Endothelial cell of umbilical vein (primary cell): ENCODE measurements around the gene MYO9B. TPM values are rescaled to one million over a fixed set of nuclear protein-coding genes. Genes with fewer than 3 reads are reported as not detected.

Source experiments
- BruUV-seq: library from RNA; stranded (reverse); fragments of 400-500 nt; replicated peaks from 2 replicates; lab custom pipeline; 2021; lab: Mats Ljungman, UMichigan
- CTCF ChIA-PET: fragments of 300-600, 350-600 bp; sonication (Branson Sonifier 250); formaldehyde crosslinking; loops from one replicate; lab custom pipeline; 2021; ENCODE audit warnings: antibody characterized with exemption, inconsistent platforms; lab: Charles Lee
- POLR2A ChIA-PET: fragments of 300-600, 350-600 bp; sonication (Branson Sonifier 250); formaldehyde crosslinking; loops from one replicate; lab custom pipeline; 2021; ENCODE audit warnings: antibody characterized with exemption, inconsistent platforms; lab: Charles Lee
- DNase-seq: peaks from one replicate; pipeline ENCODE4 v3.0.0-alpha.2; 2011; ENCODE audit warnings: low read depth, low spot score
- FAIRE-seq: peaks from 2 replicates; lab custom pipeline; 2011; peaks lifted over from hg19 to GRCh38; lab: Jason Lieb, UNC
- H2AFZ ChIP-seq: 2 replicates; pipeline ENCODE4 v1.6.0; 2012; ENCODE audit warnings: low read depth, low read length, control low read depth, inconsistent platforms
- H3K27ac ChIP-seq: 2 replicates; pipeline ENCODE4 v1.5.1; 2011; ENCODE audit warnings: low read depth, mild to moderate bottlenecking, control low read depth, low read length, moderate library complexity; ENCODE audit not compliant: insufficient read depth
- H3K27me3 ChIP-seq, 2 experiments: 2 replicates each; pipeline versions ENCODE4 v1.6.0 to v1.6.1; 2011; ENCODE audit warnings: low read length in 2 of 2, mixed read lengths in 1 of 2; ENCODE audit not compliant: control insufficient read depth in 2 of 2, insufficient read depth in 2 of 2
- H3K36me3 ChIP-seq, 2 experiments: 2 replicates in 1 of 2; 3 replicates in 1 of 2; pipeline ENCODE4 v1.5.1; 2011; ENCODE audit warnings: low read length in 2 of 2, mild to moderate bottlenecking in 1 of 2, moderate library complexity in 1 of 2; ENCODE audit not compliant: control insufficient read depth in 2 of 2, insufficient read depth in 2 of 2; ENCODE audit errors: extremely low read depth in 1 of 2
- H3K4me1 ChIP-seq: 3 replicates; pipeline ENCODE4 v1.5.1; 2011; ENCODE audit warnings: mild to moderate bottlenecking, low read length; ENCODE audit not compliant: control insufficient read depth, insufficient read depth; ENCODE audit errors: extremely low read depth
- H3K4me2 ChIP-seq: 2 replicates; pipeline ENCODE4 v1.6.1; 2011; ENCODE audit warnings: low read length, control low read depth, mixed read lengths; ENCODE audit not compliant: insufficient read depth
- H3K4me3 ChIP-seq, 3 experiments: fragments of 200-600 bp in 1 of 3; sonication (generic), shearing (Covaris generic) in 1 of 3; replicated peaks in 1 of 3; 2 replicates each; pipeline ENCODE4 v1.5.1; 2011 to 2016; ENCODE audit warnings: control low read depth in 3 of 3, low read length in 3 of 3, mild to moderate bottlenecking in 2 of 3, inconsistent platforms in 1 of 3, low read depth in 1 of 3, moderate library complexity in 1 of 3; ENCODE audit not compliant: insufficient read depth in 1 of 3
- H3K79me2 ChIP-seq: 2 replicates; pipeline ENCODE4 v1.6.0; 2012; ENCODE audit warnings: low read length, inconsistent platforms; ENCODE audit not compliant: control insufficient read depth, insufficient read depth
- H3K9ac ChIP-seq: replicated peaks from 2 replicates; pipeline ENCODE3; 2011; ENCODE audit warnings: low read length, control low read depth; ENCODE audit not compliant: insufficient read depth; ENCODE audit errors: extremely low read depth
- H3K9me1 ChIP-seq: replicated peaks from 3 replicates; pipeline ENCODE4 v1.6.0; 2011; ENCODE audit warnings: mild to moderate bottlenecking, low read length; ENCODE audit not compliant: control insufficient read depth, insufficient read depth; ENCODE audit errors: extremely low read depth
- H3K9me3 ChIP-seq: replicated peaks from 2 replicates; pipeline ENCODE4 v1.5.1; 2012; ENCODE audit warnings: low read length, inconsistent platforms; ENCODE audit not compliant: control insufficient read depth, insufficient read depth
- H4K20me1 ChIP-seq: replicated peaks from 2 replicates; pipeline ENCODE3; 2011; ENCODE audit warnings: mild to moderate bottlenecking, low read length; ENCODE audit not compliant: control insufficient read depth, insufficient read depth; ENCODE audit errors: extremely low read depth
- EZH2 ChIP-seq: IDR thresholded peaks from 2 replicates; pipeline ENCODE4 v1.6.1; 2012; ENCODE audit warnings: borderline replicate concordance, low read depth, mild to moderate bottlenecking, moderate library complexity, low read length, inconsistent platforms; ENCODE audit not compliant: severe bottlenecking
- FOS ChIP-seq: IDR thresholded peaks from 2 replicates; pipeline ENCODE4 v1.6.1; 2011; ENCODE audit warnings: mild to moderate bottlenecking, low read length, moderate library complexity, borderline replicate concordance; ENCODE audit not compliant: insufficient read depth
- GATA2 ChIP-seq: IDR thresholded peaks from 2 replicates; pipeline ENCODE4 v1.7.0; 2011; ENCODE audit warnings: low read depth, mild to moderate bottlenecking, moderate library complexity, mixed read lengths, low read length; ENCODE audit not compliant: insufficient read length, insufficient read depth
- JUN ChIP-seq: IDR thresholded peaks from 2 replicates; pipeline ENCODE4 v1.6.1; 2011; ENCODE audit warnings: borderline replicate concordance, low read depth; ENCODE audit not compliant: insufficient read length, insufficient read depth
- MAX ChIP-seq: IDR thresholded peaks from 2 replicates; pipeline ENCODE4 v1.6.1; 2011; ENCODE audit not compliant: insufficient read depth, insufficient read length
- MYC ChIP-seq: IDR thresholded peaks from one replicate; pipeline ENCODE4 v1.6.1; 2011; ENCODE audit warnings: mild to moderate bottlenecking, low read depth, low read length
- POLR2A ChIP-seq: IDR thresholded peaks from 2 replicates; pipeline ENCODE4 v1.6.1; 2012; ENCODE audit warnings: low read depth, mild to moderate bottlenecking, control low read depth, low read length
- POLR2AphosphoS5 ChIP-seq: IDR thresholded peaks from 2 replicates; pipeline ENCODE4 v1.6.1; 2012; ENCODE audit warnings: low read depth, mild to moderate bottlenecking, control low read depth, low read length, moderate library complexity; ENCODE audit not compliant: insufficient read depth
- dilution Hi-C: fragments of 300-500 bp; cut with MboI; formaldehyde crosslinking; loops from one replicate; pipeline ENCODE4 v1.15.0; 2019; ENCODE audit warnings: low sequenced_read_pairs; ENCODE audit not compliant: extremely low pct_ligation_motif_present
- intact Hi-C: fragments of 100-400 bp; cut with micrococcal nuclease; formaldehyde crosslinking; loops from one replicate; pipeline ENCODE4 v1.10.0; 2022
- polyA plus RNA-seq, 4 experiments: library from polyadenylated mRNA; depleted of rRNA in 3 of 4; stranded (reverse) in 3 of 4; unstranded in 1 of 4; fragments of >200 nt; gene quantifications; 2 replicates each; pipeline versions ENCODE4 v1.2.1 to v1.2.3, GENCODE V29; 2011 to 2012; ENCODE audit warnings: missing spikeins in 1 of 4
- total RNA-seq: library from RNA; stranded (reverse); gene quantifications from 2 replicates; pipeline ENCODE4 v1.2.3, GENCODE V29; 2021
- TF ChIP-seq, protein P1 (sequence below), 2 donors: IDR thresholded peaks; 1 replicate in 1 of 2; 2 replicates in 1 of 2; pipeline ENCODE4 v1.5.1; 2011; ENCODE audit warnings: low read length in 2 of 2, mild to moderate bottlenecking in 2 of 2, moderate library complexity in 2 of 2, control low read depth in 1 of 2, inconsistent platforms in 1 of 2, low read depth in 1 of 2; ENCODE audit not compliant: insufficient read depth in 1 of 2; ENCODE audit errors: extremely low read depth in 1 of 2

The MYO9B gene
- total and polyA plus RNA-seq, 2 donors (not counting 3 experiments of a cell fraction or from before 2014, with no cell fraction given): 64.4 to 119 TPM

DNA sequence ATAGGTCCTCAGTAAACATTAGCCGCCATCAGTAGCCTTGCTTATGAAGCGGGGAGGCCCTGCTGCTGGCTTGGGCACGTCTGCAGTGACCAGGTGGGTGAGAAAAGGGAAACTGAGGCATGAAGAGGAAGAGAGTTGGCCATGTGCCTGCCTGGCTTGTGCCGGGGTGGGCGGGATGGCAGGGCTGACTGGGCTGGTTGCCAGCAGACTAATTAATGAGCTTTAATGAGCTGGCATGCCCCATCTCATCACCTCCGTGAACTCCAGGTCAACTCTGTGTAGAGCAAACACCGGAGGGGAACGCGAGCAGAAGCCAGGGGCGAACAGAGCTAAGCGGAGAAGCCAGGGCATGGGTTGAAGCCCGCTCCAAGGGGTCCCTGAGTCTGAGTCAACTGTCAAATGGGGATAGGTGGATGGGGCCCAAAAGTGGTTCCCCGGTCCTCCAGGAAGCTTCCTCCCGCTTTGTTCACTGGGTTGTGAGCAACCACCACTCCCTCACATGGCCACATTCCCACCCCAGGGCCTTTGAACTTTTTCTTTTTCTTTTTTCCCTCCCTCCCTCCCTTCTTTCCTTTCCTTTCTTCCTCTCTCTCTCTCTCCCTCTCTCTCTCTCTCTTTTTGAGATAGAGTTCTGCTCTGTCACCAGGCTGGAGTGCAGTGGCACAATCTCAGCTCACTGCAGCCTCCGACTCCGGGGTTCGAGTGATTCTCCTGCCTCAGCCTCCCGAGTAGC, 161.4 kb downstream of the MYO9B start:
- FAIRE-seq (no peak), DNase-seq (no peak)
- Histone ChIP-seq H3K79me2 (peaks cover 18% of the 10 kb centered on the region), H3K4me3 (no peak overlapping the region), H3K27me3 (no peaks in the 10 kb centered on the region), H3K9me3 (no peaks in the 10 kb centered on the region), H3K36me3 (peaks cover 4 to 8% of the 10 kb centered on the region in 2 experiments), H2AFZ (no peak overlapping the region), H3K4me2 (no peak overlapping the region), H4K20me1 (no peaks in the 10 kb centered on the region), H3K9ac (no peak overlapping the region), H3K4me1 (peaks cover 11% of the 10 kb centered on the region), H3K9me1 (no peaks in the 10 kb centered on the region), H3K27ac (no peak overlapping the region)
- POLR2A ChIA-PET: no interaction called here
- intact Hi-C loops: no loop called here
- CTCF ChIA-PET: no interaction called here
- dilution Hi-C loops: no loop called here
- TF ChIP-seq, protein P1, sequence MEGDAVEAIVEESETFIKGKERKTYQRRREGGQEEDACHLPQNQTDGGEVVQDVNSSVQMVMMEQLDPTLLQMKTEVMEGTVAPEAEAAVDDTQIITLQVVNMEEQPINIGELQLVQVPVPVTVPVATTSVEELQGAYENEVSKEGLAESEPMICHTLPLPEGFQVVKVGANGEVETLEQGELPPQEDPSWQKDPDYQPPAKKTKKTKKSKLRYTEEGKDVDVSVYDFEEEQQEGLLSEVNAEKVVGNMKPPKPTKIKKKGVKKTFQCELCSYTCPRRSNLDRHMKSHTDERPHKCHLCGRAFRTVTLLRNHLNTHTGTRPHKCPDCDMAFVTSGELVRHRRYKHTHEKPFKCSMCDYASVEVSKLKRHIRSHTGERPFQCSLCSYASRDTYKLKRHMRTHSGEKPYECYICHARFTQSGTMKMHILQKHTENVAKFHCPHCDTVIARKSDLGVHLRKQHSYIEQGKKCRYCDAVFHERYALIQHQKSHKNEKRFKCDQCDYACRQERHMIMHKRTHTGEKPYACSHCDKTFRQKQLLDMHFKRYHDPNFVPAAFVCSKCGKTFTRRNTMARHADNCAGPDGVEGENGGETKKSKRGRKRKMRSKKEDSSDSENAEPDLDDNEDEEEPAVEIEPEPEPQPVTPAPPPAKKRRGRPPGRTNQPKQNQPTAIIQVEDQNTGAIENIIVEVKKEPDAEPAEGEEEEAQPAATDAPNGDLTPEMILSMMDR (IDR thresholded peaks at IDR 0.05; ENCODE audit: extremely low read depth in 1 of 2, insufficient read depth in 1 of 2, low read depth in 1 of 2, low read length in 2 of 2): no peak
- no peak for TF ChIP-seq MAX
- no peak for TF ChIP-seq POLR2A
- TF ChIP-seq MYC: no peak
- TF ChIP-seq EZH2: no peak
- no peak for TF ChIP-seq JUN
- TF ChIP-seq FOS: no peak
- TF ChIP-seq GATA2: no peak
- TF ChIP-seq POLR2AphosphoS5: no peak
- BruUV-seq: no TSS peak
